Neural cell (in vitro differentiated cells): ENCODE measurements around the gene RHOA. TPM values are rescaled to one million over a fixed set of nuclear protein-coding genes. Genes with fewer than 3 reads are reported as not detected.

Experiments
- H2AFZ ChIP-seq: fragments of 200-600, 300-800 bp; sonication (generic), shearing (Covaris generic); 2 replicates; pipeline ENCODE4 v1.6.0; 2014; ENCODE audit warnings: low read depth, mild to moderate bottlenecking, antibody characterized with exemption, low read length, moderate library complexity
- H3F3A ChIP-seq: fragments of 200-600 bp; shearing (Covaris generic); 2 replicates; pipeline ENCODE4 v1.6.1; 2016; ENCODE audit warnings: mild to moderate bottlenecking, moderate library complexity, mixed read lengths, antibody characterized with exemption, low read length; ENCODE audit not compliant: insufficient read depth, poor library complexity, severe bottlenecking
- H3K27ac ChIP-seq: fragments of 200-600, 300-800 bp; sonication (generic), shearing (Covaris generic); 2 replicates; pipeline ENCODE4 v1.5.1; 2014; ENCODE audit warnings: mild to moderate bottlenecking, low read length, moderate library complexity
- H3K27me3 ChIP-seq: fragments of 300-800, 200-600 bp; sonication (generic), shearing (Covaris generic); 2 replicates; pipeline ENCODE4 v1.6.0; 2014; ENCODE audit warnings: mild to moderate bottlenecking, low read depth, low read length, moderate library complexity; ENCODE audit not compliant: insufficient read depth
- H3K36me3 ChIP-seq: fragments of 300-800, 200-600 bp; sonication (generic), shearing (Covaris generic); 2 replicates; pipeline ENCODE4 v1.5.1; 2014; ENCODE audit warnings: mild to moderate bottlenecking, antibody characterized with exemption, low read length, moderate library complexity; ENCODE audit not compliant: insufficient read depth
- H3K4me2 ChIP-seq: fragments of 300-800, 200-600 bp; sonication (generic), shearing (Covaris generic); 2 replicates; pipeline ENCODE4 v1.6.0; 2014; ENCODE audit warnings: mild to moderate bottlenecking, low read length
- H3K4me3 ChIP-seq: fragments of 300-800, 200-600 bp; sonication (generic), shearing (Covaris generic); 2 replicates; pipeline ENCODE4 v1.5.1; 2014; ENCODE audit warnings: mild to moderate bottlenecking, low read length, moderate library complexity
- H3K79me2 ChIP-seq: fragments of 200-600 bp; shearing (Covaris generic); replicated peaks from 2 replicates; pipeline ENCODE4 v1.6.0; 2014; ENCODE audit warnings: mild to moderate bottlenecking, low read length, moderate library complexity; ENCODE audit not compliant: insufficient read depth
- H3K9ac ChIP-seq: fragments of 300-800, 200-600 bp; sonication (generic), shearing (Covaris generic); 2 replicates; pipeline ENCODE4 v1.6.1; 2016; ENCODE audit warnings: mild to moderate bottlenecking, low read length, mixed read lengths
- H3K9me2 ChIP-seq: fragments of 200-600 bp; shearing (Covaris generic); 2 replicates; pipeline ENCODE4 v1.6.1; 2016; ENCODE audit warnings: mild to moderate bottlenecking, low read length, mixed read lengths; ENCODE audit not compliant: insufficient read depth
- H3K9me3 ChIP-seq: fragments of 200-600, 300-800 bp; sonication (generic), shearing (Covaris generic); 2 replicates; pipeline ENCODE4 v1.6.1; 2016; ENCODE audit warnings: mild to moderate bottlenecking, mixed run types, low read length, moderate library complexity, mixed read lengths
- H4K20me1 ChIP-seq: fragments of 200-600 bp; shearing (Covaris generic); 2 replicates; pipeline ENCODE4 v1.6.1; 2016; ENCODE audit warnings: mild to moderate bottlenecking, mixed run types; ENCODE audit not compliant: insufficient read depth
- CTCF ChIP-seq: fragments of 450-650 bp; IDR thresholded peaks from 2 replicates; pipeline ENCODE4 v1.5.1; 2014; ENCODE audit warnings: antibody characterized with exemption, mild to moderate bottlenecking, moderate library complexity; ENCODE audit not compliant: poor library complexity, severe bottlenecking
- EP300 ChIP-seq: fragments of 450-650 bp; conservative IDR thresholded peaks from 2 replicates; pipeline ENCODE4 v1.6.1; 2014; ENCODE audit warnings: antibody characterized with exemption, mild to moderate bottlenecking, moderate library complexity; ENCODE audit not compliant: poor library complexity, severe bottlenecking
- EZH2 ChIP-seq: fragments of 200-600, 300-800 bp; shearing (Covaris generic), sonication (generic); IDR thresholded peaks from 2 replicates; pipeline ENCODE4 v1.6.1; 2014; ENCODE audit warnings: antibody characterized with exemption, low read length, borderline replicate concordance, mild to moderate bottlenecking; ENCODE audit not compliant: insufficient read depth, poor library complexity, severe bottlenecking
- MXI1 ChIP-seq: fragments of 450-650 bp; conservative IDR thresholded peaks from 2 replicates; pipeline ENCODE4 v1.6.1; 2014; ENCODE audit warnings: antibody characterized with exemption, mild to moderate bottlenecking; ENCODE audit not compliant: poor library complexity, severe bottlenecking
- POLR2AphosphoS5 ChIP-seq: IDR thresholded peaks from 2 replicates; pipeline ENCODE4 v1.6.1; 2012
- RAD21 ChIP-seq: fragments of 450-650 bp; conservative IDR thresholded peaks from 2 replicates; pipeline ENCODE4 v1.6.1; 2014; ENCODE audit warnings: antibody characterized with exemption, mild to moderate bottlenecking, moderate library complexity
- SMC3 ChIP-seq: fragments of 450-650 bp; conservative IDR thresholded peaks from 2 replicates; pipeline ENCODE4 v1.6.1; 2014; ENCODE audit warnings: antibody characterized with exemption, mild to moderate bottlenecking, moderate library complexity; ENCODE audit not compliant: poor library complexity
- TAF1 ChIP-seq: IDR thresholded peaks from 2 replicates; pipeline ENCODE4 v1.6.1; 2012; ENCODE audit warnings: low read depth
- polyA plus RNA-seq: library from polyadenylated mRNA; depleted of rRNA; stranded (reverse); fragments of >200 nt; gene quantifications from 2 replicates; pipeline ENCODE4 v1.2.3, GENCODE V29; 2014
- TF ChIP-seq, protein P1 (sequence below): IDR thresholded peaks from 2 replicates; pipeline ENCODE4 v1.6.1; 2012; ENCODE audit warnings: borderline replicate concordance

The RHOA gene
- polyA plus RNA-seq, 1 donor from 2014 or later: 159 TPM

DNA sequence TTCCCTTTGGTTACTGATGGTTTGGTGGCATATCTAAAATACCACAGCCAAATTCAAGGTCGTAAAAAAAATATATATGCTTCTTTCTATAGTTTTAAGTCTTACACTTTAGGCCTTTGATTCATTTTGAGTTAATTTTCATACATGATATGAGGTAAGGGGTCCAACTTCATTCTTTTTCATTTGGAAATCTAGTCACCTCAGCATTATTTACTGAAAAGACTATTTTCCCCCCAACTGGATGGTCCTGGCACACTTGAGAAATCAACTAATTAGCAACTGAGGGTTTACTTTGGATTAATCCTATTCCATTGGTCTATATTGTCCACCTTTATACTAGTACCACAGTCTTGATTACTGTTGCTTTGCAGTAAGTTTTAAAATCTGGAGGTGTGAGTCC, 26.2 kb downstream of the RHOA start:
- Histone ChIP-seq H3K27me3 (no peaks in the 10 kb centered on the region), H3K79me2 (peaks cover 62% of the 10 kb centered on the region), H3F3A (no peaks in the 10 kb centered on the region), H3K27ac (no peak overlapping the region), H3K4me2 (no peak overlapping the region), H3K4me3 (no peak overlapping the region), H3K9me3 (no peaks in the 10 kb centered on the region), H3K36me3 (no peaks in the 10 kb centered on the region), H2AFZ (no peak overlapping the region), H3K9me2 (no peaks in the 10 kb centered on the region), H4K20me1 (no peaks in the 10 kb centered on the region), H3K9ac (no peak overlapping the region)
- TF ChIP-seq, protein P1, sequence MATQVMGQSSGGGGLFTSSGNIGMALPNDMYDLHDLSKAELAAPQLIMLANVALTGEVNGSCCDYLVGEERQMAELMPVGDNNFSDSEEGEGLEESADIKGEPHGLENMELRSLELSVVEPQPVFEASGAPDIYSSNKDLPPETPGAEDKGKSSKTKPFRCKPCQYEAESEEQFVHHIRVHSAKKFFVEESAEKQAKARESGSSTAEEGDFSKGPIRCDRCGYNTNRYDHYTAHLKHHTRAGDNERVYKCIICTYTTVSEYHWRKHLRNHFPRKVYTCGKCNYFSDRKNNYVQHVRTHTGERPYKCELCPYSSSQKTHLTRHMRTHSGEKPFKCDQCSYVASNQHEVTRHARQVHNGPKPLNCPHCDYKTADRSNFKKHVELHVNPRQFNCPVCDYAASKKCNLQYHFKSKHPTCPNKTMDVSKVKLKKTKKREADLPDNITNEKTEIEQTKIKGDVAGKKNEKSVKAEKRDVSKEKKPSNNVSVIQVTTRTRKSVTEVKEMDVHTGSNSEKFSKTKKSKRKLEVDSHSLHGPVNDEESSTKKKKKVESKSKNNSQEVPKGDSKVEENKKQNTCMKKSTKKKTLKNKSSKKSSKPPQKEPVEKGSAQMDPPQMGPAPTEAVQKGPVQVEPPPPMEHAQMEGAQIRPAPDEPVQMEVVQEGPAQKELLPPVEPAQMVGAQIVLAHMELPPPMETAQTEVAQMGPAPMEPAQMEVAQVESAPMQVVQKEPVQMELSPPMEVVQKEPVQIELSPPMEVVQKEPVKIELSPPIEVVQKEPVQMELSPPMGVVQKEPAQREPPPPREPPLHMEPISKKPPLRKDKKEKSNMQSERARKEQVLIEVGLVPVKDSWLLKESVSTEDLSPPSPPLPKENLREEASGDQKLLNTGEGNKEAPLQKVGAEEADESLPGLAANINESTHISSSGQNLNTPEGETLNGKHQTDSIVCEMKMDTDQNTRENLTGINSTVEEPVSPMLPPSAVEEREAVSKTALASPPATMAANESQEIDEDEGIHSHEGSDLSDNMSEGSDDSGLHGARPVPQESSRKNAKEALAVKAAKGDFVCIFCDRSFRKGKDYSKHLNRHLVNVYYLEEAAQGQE: no peak
- TF ChIP-seq MXI1: no peak
- TF ChIP-seq SMC3: no peak
- no peak for TF ChIP-seq CTCF
- TF ChIP-seq TAF1: no peak
- TF ChIP-seq EP300: no peak
- TF ChIP-seq POLR2AphosphoS5: no peak
- no peak for TF ChIP-seq EZH2
- TF ChIP-seq RAD21: no peak

GRCh38 chr3:49383387-49383786, 28.4 kb downstream of the RHOA start:
- Histone ChIP-seq H3K27me3 (no peaks in the 10 kb centered on the region), H3K9ac (no peak overlapping the region), H3K79me2 (peaks cover 66% of the 10 kb centered on the region), H2AFZ (no peak overlapping the region), H3K9me3 (no peaks in the 10 kb centered on the region), H3K4me2 (no peak overlapping the region), H3K9me2 (no peaks in the 10 kb centered on the region), H3F3A (no peaks in the 10 kb centered on the region), H4K20me1 (no peaks in the 10 kb centered on the region), H3K4me3 (no peak overlapping the region), H3K27ac (no peak overlapping the region), H3K36me3 (no peaks in the 10 kb centered on the region)
- no peak for TF ChIP-seq SMC3
- TF ChIP-seq POLR2AphosphoS5: no peak
- no peak for TF ChIP-seq EP300
- no peak for TF ChIP-seq TAF1
- TF ChIP-seq MXI1: no peak
- TF ChIP-seq CTCF: no peak
- no peak for TF ChIP-seq RAD21
- TF ChIP-seq, protein P1: no peak
- TF ChIP-seq EZH2: no peak
